GM12873 (cell line): ENCODE results near the gene KRTAP19-6.

ENCODE experiments used
- TF ChIP-seq, protein P1 (sequence below): IDR thresholded peaks from 2 replicates; pipeline ENCODE4 v1.5.1; 2012; ENCODE audit warnings: low read depth, mild to moderate bottlenecking, moderate library complexity, low read length, control low read depth; ENCODE audit not compliant: insufficient read depth; ENCODE audit errors: missing control alignments

The KRTAP19-6 gene

DNA sequence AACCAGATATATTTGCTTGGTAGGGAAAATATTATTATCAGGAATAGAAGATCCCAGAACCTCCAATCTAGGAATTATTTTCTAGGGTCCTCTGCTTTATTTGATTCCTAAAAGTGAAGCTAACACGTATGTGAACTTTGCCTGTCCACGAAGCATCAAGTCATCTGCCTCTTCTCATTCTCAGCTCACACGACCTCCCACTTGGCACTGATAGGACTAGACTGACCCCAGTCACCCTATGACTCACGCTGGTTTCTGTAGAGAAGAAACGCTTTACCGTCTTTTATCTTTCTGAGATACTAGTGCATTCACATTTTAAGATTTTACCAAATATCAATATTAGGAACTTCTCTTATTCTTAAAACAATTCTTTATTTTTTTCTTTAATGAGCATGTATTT is 21.4 kb upstream of the KRTAP19-6 start:
- TF ChIP-seq, protein P1, sequence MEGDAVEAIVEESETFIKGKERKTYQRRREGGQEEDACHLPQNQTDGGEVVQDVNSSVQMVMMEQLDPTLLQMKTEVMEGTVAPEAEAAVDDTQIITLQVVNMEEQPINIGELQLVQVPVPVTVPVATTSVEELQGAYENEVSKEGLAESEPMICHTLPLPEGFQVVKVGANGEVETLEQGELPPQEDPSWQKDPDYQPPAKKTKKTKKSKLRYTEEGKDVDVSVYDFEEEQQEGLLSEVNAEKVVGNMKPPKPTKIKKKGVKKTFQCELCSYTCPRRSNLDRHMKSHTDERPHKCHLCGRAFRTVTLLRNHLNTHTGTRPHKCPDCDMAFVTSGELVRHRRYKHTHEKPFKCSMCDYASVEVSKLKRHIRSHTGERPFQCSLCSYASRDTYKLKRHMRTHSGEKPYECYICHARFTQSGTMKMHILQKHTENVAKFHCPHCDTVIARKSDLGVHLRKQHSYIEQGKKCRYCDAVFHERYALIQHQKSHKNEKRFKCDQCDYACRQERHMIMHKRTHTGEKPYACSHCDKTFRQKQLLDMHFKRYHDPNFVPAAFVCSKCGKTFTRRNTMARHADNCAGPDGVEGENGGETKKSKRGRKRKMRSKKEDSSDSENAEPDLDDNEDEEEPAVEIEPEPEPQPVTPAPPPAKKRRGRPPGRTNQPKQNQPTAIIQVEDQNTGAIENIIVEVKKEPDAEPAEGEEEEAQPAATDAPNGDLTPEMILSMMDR: no peak

DNA sequence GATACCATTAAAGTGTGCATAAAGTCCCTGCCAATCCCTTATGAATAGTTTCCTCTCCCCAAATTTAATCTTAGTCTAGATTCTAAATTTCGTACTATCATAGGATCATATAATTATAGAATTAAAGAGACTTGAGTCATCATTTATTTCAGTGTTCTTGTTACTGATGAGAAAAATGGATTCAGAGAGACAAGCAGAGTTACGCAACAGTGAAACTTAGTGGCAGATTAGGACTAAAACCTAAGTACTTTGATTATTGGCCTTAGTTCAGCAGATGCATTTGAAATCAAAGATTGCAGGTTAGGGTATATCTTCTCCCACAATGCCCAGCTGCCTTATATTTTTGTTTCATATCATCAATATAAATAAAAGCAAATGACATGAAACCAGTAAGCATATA is 20.3 kb upstream of the KRTAP19-6 start:
- TF ChIP-seq, protein P1: no peak

DNA sequence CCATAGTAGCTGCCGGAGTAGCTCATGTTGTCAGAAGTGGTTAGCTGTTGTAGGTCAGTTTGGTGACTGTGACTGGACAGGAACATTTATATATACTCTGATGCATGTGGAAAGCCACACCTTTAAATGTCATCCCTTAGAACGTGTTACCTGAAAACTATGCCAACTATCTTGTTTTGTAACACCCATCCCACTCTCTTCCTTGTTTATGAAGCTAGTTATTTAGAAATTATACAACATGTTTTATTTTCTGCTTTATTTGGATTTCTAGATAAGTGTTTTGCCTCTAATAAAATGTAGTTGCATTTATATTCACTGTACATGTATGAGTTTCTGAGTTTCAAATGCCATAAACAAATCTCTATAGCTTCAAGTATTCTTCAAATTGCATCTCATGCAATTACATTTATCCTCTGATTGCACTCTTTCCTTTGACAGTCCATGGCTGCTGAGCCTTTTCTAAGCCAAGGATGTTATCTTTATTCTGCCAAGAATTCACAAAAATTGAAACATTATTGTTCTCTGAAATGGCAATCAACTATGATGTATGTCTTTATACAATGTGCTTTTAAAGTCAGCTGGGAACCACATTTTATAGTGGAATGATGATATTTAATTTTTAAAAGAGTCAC is 19.7 kb upstream of the KRTAP19-6 start, which contains the start of gene KRTAP19-7:
Gene KRTAP19-7, minus strand, starts transcription at position 51 of the 632 bp plus-strand sequence. Its CDS starts 25 bp downstream, at position 26.
- TF ChIP-seq, protein P1: no peak

DNA sequence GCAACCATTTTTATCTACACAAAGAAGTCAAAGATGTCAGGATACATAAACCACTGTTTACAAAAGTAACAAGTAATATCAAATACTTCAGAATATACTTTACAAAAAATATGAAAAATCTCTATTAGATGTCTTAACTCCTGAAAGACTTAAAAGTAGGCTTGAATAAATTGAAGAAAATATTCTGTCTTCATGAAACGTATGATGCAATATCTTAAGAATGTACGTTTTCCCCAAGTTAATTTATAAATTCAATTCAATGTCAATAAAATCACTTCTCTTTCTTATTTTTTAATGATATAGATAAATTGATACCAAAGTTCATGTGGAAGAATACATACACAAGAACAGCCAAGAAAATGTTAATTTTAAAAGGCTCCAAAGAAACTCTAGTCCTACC is 13.4 kb upstream of the KRTAP19-6 start:
- TF ChIP-seq, protein P1: no peak

DNA sequence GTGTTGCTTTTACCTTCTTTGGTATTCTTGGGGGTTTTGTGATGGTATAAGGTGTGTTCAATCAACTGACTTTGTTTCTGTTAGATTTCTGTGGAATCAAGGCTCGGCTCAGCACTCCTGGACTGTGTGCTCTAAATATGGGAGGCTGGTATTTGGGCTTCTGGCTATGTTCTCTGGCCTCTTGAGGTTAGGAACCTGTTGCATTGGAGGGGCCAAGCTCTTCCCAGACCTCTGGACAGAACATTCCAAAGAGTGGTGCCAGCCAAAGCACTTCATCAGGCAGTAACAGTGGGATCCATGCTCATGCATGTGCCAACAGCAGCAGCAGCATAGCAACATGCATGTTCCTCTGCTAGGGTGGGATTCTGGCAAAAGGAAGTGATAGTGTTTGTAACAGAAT is 11.1 kb upstream of the KRTAP19-6 start:
- TF ChIP-seq, protein P1: no peak

DNA sequence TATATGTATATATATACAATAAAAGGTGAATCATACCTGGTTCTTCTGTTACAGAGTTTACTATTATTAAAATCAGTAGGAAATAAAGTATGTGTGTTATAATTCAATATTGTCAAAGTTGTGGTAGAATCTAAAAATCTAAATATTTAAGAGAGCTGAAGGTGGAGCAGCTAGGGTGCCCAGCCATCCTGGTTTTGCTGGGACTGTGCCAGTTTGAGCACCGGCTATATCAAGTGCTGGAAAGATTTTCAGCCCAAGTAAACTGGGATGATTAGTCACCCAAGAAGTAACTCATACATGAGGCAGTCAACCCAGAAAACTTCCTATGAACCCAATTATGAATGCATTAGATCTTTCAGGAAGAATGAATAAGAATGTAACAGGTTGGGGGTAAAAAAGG is 22.8 kb downstream of the KRTAP19-6 start:
- TF ChIP-seq, protein P1: no peak

DNA sequence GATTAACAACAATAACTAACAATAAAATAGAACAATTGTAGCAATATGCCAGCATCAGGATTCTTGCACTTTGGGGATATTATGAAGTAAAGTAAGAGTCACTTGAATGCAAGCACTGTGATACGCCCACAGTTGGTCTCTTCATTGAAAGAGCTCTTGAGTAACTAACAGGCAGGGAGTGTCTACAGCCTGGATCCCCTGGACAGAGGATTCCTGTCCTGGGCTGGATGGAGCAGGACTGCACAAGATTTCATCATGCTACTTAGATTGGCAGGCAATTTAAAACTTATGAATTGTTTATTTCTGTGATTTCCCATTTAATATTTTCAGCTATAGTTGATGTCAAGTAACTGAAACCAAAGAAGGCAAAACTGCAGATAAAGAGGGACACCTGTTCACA is 26.0 kb downstream of the KRTAP19-6 start:
- TF ChIP-seq, protein P1: no peak
